Lower lobe of right lung (tissue), 2 donors: Measurements from ENCODE around the gene PHEX. TPM values are rescaled to one million over a fixed set of nuclear protein-coding genes. Genes with fewer than 3 reads are reported as not detected.

Source experiments
- ATAC-seq, 2 donors: fragments of 200-7000 bp; cut with Tn5 transposase; one replicate each; pipeline ENCODE4 v1.9.1; 2020 to 2022; ENCODE audit warnings: mild to moderate bottlenecking in 2 of 2, moderate library complexity in 2 of 2
- DNase-seq: peaks from one replicate; pipeline ENCODE4 v3.0.0-alpha.2; 2020
- H3K27ac ChIP-seq: fragments of 200-600 bp; one replicate; pipeline ENCODE4 v1.8.0; 2022
- H3K27me3 ChIP-seq: fragments of 200-600 bp; one replicate; pipeline ENCODE4 v1.8.0; 2022; ENCODE audit warnings: low read depth
- H3K36me3 ChIP-seq: fragments of 200-600 bp; one replicate; pipeline ENCODE4 v1.8.0; 2022; ENCODE audit warnings: mild to moderate bottlenecking
- H3K4me1 ChIP-seq: fragments of 200-600 bp; one replicate; pipeline ENCODE4 v1.8.0; 2022
- H3K4me3 ChIP-seq: fragments of 200-600 bp; one replicate; pipeline ENCODE4 v1.8.0; 2022; ENCODE audit warnings: mild to moderate bottlenecking
- H3K9me3 ChIP-seq: fragments of 200-600 bp; one replicate; pipeline ENCODE4 v1.8.0; 2022
- CTCF ChIP-seq: fragments of 200-600 bp; IDR thresholded peaks from one replicate; pipeline ENCODE4 v1.8.0; 2022; ENCODE audit warnings: antibody characterized with exemption, mild to moderate bottlenecking
- intact Hi-C: fragments of 100-400 bp; cut with DNase I; formaldehyde crosslinking; loops from one replicate; pipeline ENCODE4 v1.11.0; 2022
- total RNA-seq: library from RNA; stranded (reverse); fragmentation: NEBNext Ultra II Directional; extraction: Animal tissue kit (Norgen Biotek cat#: 25700); gene quantifications from one replicate; pipeline ENCODE4 v1.2.1, GENCODE V29; 2021
- donor health status: DM: no; HTN: yes; CAD: no; lungs with severe emphysema.

Gene PHEX
- total RNA-seq, 1 donor from 2014 or later = 2.7 TPM

DNA sequence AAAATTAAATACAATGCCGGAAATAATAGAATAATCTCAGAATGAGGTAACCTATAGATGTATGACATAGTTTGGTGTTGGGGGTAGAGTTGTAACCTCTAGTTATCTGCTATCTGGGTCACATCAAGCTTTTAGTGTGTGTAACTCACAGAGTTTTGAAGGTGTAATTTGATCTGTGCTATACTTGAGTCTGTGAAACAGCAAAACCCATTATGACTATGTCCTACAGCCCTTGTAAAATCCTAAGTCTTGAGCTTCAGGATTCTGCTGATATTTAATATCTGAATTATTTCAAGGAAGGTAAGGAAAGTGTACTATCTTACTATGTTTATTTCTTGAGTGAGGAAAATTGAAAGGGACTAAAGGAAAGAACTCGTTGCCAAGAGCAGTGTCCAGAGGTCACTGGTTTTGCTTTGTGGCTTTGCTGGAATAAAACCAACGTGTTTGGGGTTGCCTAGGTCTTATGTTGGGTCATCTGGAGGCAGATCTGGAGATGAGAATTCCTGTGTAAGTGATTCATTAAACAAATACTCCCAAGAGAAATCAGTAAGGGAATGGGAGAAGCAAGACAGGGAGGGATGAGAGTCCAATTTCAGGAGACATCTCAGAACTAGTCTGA, 132.8 kb downstream of the PHEX start:
- ATAC-seq (no peak), DNase-seq (no peak)
- Histone ChIP-seq H3K27me3 (no peaks in the 10 kb centered on the region), H3K4me3 (no peak overlapping the region), H3K27ac (no peak overlapping the region), H3K4me1 (no peaks in the 10 kb centered on the region), H3K36me3 (no peaks in the 10 kb centered on the region), H3K9me3 (no peaks in the 10 kb centered on the region)
- no peak for TF ChIP-seq CTCF
- intact Hi-C loops = no loop called here

GRCh38 chrX:22165732-22166457, 133.8 kb downstream of the PHEX start:
- DNase-seq (no peak), ATAC-seq (no peak)
- Histone ChIP-seq H3K27ac (no peak overlapping the region), H3K4me1 (no peaks in the 10 kb centered on the region), H3K27me3 (no peaks in the 10 kb centered on the region), H3K36me3 (no peaks in the 10 kb centered on the region), H3K9me3 (no peaks in the 10 kb centered on the region), H3K4me3 (no peak overlapping the region)
- intact Hi-C loops = no loop called here
- TF ChIP-seq CTCF = no peak

GRCh38 chrX:22171287-22172060, 139.3 kb downstream of the PHEX start:
- no peak overlapping the region for H3K4me3 ChIP-seq
- no peaks in the 10 kb centered on the region for H3K27me3 ChIP-seq
- H3K9me3 ChIP-seq = no peaks in the 10 kb centered on the region
- intact Hi-C loops = no loop called here
- no peaks in the 10 kb centered on the region for H3K4me1 ChIP-seq
- ATAC-seq = no peak
- no peak for DNase-seq
- H3K36me3 ChIP-seq = no peaks in the 10 kb centered on the region
- no peak for TF ChIP-seq CTCF
- no peak overlapping the region for H3K27ac ChIP-seq

- no peak for ATAC-seq
- intact Hi-C loops = no loop called here
- H3K4me1 ChIP-seq = no peaks in the 10 kb centered on the region
- no peaks in the 10 kb centered on the region for H3K9me3 ChIP-seq
- no peak overlapping the region for H3K4me3 ChIP-seq
- H3K27ac ChIP-seq = no peak overlapping the region
- no peaks in the 10 kb centered on the region for H3K36me3 ChIP-seq
- no peak for TF ChIP-seq CTCF
- no peak for DNase-seq
- no peaks in the 10 kb centered on the region for H3K27me3 ChIP-seq
These were observed 141.8 kb downstream of the PHEX start for GRCh38 chrX:22173966-22174365.

- TF ChIP-seq CTCF = no peak
- no peak for ATAC-seq
- no peaks in the 10 kb centered on the region for H3K9me3 ChIP-seq
- no peak overlapping the region for H3K4me3 ChIP-seq
- H3K27me3 ChIP-seq = no peaks in the 10 kb centered on the region
- H3K4me1 ChIP-seq = no peaks in the 10 kb centered on the region
- DNase-seq = no peak
- intact Hi-C loops = no loop called here
- H3K36me3 ChIP-seq = no peaks in the 10 kb centered on the region
- no peak overlapping the region for H3K27ac ChIP-seq
These were observed 145.9 kb downstream of the PHEX start for GRCh38 chrX:22177950-22178515.
